ENCODE results near the gene C10orf105. TPM values are rescaled to one million over a fixed set of nuclear protein-coding genes. Genes with fewer than 3 reads are reported as not detected.

The C10orf105 gene
- total and polyA plus RNA-seq, 11 donors: 0.03 to 0.57 (median 0.08) TPM; not detected in 6

DNA sequence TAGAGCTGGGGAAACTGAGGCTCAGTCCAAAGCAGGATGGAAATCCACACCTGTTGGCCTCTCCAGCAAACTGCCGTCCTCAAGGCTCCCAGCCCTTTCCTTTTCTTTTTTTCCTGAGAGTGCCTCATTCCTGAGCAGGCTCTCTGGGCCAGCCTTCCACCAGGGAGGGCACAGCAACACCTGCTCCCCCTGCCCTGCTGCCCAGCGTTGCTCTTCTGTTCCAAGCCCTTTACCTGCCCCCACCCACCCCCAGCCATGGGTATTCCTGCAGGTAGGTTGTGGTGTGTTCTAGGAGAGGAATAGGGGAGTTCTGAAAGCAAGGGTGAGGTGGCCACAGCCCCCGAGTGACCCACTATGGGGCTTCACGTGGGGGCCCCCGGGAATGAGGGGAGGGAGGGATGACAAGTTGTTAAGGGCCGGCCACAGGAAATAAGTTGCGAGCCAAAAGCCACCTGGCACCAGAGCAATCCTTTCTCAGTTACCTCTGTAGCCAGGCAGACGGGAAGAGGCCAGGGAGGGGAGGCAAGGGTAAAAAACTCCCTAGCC is 34.5 kb upstream of the C10orf105 start:
- 61 to 77% (median 69%) methylated on average over 8 of the region's 8 CpGs for WGBS, 4 donors
- ATAC-seq (no peak), DNase-seq (peak in 1 of 5 donors; percentile 54)
- Histone ChIP-seq H3K4me3 (no peak overlapping the region), H3K4me1 (peaks cover 11 to 99% (median 39%) of the 10 kb centered on the region in 12 donors), H3K27ac (peak overlapping the region in 8 of 12 donors; percentile 8 to 96 (median 29)), H3K27me3 (no peaks in the 10 kb centered on the region), H3K9me3 (no peaks in the 10 kb centered on the region), H3K36me3 (peaks cover 0 to 87% (median 63%) of the 10 kb centered on the region in 9 donors)
- TF ChIP-seq, protein P1, sequence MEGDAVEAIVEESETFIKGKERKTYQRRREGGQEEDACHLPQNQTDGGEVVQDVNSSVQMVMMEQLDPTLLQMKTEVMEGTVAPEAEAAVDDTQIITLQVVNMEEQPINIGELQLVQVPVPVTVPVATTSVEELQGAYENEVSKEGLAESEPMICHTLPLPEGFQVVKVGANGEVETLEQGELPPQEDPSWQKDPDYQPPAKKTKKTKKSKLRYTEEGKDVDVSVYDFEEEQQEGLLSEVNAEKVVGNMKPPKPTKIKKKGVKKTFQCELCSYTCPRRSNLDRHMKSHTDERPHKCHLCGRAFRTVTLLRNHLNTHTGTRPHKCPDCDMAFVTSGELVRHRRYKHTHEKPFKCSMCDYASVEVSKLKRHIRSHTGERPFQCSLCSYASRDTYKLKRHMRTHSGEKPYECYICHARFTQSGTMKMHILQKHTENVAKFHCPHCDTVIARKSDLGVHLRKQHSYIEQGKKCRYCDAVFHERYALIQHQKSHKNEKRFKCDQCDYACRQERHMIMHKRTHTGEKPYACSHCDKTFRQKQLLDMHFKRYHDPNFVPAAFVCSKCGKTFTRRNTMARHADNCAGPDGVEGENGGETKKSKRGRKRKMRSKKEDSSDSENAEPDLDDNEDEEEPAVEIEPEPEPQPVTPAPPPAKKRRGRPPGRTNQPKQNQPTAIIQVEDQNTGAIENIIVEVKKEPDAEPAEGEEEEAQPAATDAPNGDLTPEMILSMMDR (IDR thresholded peaks at IDR 0.05): no peak
- no peak for TF ChIP-seq POLR2A (IDR thresholded peaks at IDR 0.05)
- intact Hi-C loops (cut with DNase I): no loop called here

DNA sequence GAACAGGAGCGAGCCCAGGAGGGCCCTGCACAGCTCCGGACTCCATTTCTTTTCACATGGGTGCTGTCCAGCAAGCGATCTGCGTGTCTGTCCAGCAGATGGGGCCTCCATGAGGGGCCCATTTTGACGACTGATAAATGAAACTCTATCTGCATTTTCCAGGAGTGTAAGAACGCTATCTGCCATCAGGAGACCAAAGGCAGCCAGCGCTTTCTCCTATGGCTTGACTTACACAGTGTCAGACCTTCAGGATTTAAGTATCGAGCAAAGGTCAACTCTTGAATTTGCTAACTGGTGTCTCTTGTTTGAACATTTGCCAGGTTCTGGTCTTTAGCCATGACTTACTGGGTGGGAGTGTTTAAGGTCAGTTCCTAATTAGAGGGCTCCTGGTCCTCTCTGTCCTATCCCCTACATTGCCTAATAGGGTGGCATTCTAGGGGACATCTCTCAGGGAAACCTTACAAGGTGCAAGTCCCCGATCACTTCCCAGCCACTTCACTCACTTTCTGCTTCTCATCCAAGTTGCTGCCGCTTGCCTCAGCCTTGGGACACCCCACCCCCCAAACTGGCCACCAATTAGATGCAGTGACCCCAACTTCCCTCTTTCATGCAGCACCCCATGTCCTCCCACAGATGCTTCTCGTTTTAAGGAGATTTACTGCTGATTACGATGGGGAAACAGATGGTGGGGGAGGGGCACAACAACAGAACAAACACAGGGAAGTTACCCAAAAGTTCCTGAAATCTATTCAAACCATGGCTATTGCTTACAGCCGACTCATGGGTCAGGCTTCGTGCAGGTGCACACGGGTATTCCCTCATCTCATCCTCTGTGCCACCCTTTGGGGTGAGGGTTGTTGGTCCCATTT is 33.7 kb upstream of the C10orf105 start:
- TF ChIP-seq, protein P1 (IDR thresholded peaks at IDR 0.05): no peak
- no peak for TF ChIP-seq POLR2A (IDR thresholded peaks at IDR 0.05)
- intact Hi-C loops (cut with DNase I): no loop called here
- Histone ChIP-seq H3K36me3 (peaks cover 0 to 80% (median 56%) of the 10 kb centered on the region in 9 donors), H3K27me3 (no peaks in the 10 kb centered on the region), H3K27ac (peak overlapping the region in 8 of 12 donors; percentile 8 to 96 (median 30)), H3K9me3 (no peaks in the 10 kb centered on the region), H3K4me1 (peaks cover 18 to 99% (median 46%) of the 10 kb centered on the region in 12 donors), H3K4me3 (no peak overlapping the region)
- ATAC-seq (peak; percentile 3 to 25 (median 14)), DNase-seq (peak; percentile 67 to 79 (median 68))
- WGBS, 4 donors: 78 to 85% (median 82%) methylated on average over 14 to 15 of the region's 15 CpGs

GRCh38 chr10:71752391-71753090 is 33.0 kb upstream of the C10orf105 start:
- peaks cover 0 to 72% (median 55%) of the 10 kb centered on the region in 9 donors for H3K36me3 ChIP-seq
- H3K27ac ChIP-seq: peak overlapping the region in 6 of 12 donors; percentile 4 to 96 (median 13)
- ATAC-seq (no peak), DNase-seq (peak in 2 of 5 donors; percentile 26 to 62)
- no peak for TF ChIP-seq POLR2A (IDR thresholded peaks at IDR 0.05)
- TF ChIP-seq, protein P1 (IDR thresholded peaks at IDR 0.05): no peak
- WGBS, 4 donors: 72 to 86% (median 84%) methylated on average over 7 to 8 of the region's 8 CpGs
- no peaks in the 10 kb centered on the region for H3K9me3 ChIP-seq
- peaks cover 26 to 99% (median 52%) of the 10 kb centered on the region in 12 donors for H3K4me1 ChIP-seq
- no peaks in the 10 kb centered on the region for H3K27me3 ChIP-seq
- H3K4me3 ChIP-seq: no peak overlapping the region
- intact Hi-C loops (cut with DNase I): no loop called here

Data from heart left ventricle (tissue), 16 donors.